GM23248 (cell line): ENCODE measurements around the gene HSPB3.

ENCODE experiments used
- EZH2 ChIP-seq: fragments of 200-600 bp; sonication (generic); IDR thresholded peaks from 2 replicates; pipeline ENCODE4 v1.6.1; 2018; ENCODE audit warnings: antibody characterized with exemption, mild to moderate bottlenecking; ENCODE audit not compliant: insufficient read depth, poor library complexity, severe bottlenecking
- EZH2phosphoT487 ChIP-seq: fragments of 200-600 bp; sonication (generic); IDR thresholded peaks from 2 replicates; pipeline ENCODE4 v1.6.1; 2018; ENCODE audit warnings: antibody characterized with exemption, moderate library complexity, mild to moderate bottlenecking, low read depth; ENCODE audit not compliant: insufficient read depth

DNA sequence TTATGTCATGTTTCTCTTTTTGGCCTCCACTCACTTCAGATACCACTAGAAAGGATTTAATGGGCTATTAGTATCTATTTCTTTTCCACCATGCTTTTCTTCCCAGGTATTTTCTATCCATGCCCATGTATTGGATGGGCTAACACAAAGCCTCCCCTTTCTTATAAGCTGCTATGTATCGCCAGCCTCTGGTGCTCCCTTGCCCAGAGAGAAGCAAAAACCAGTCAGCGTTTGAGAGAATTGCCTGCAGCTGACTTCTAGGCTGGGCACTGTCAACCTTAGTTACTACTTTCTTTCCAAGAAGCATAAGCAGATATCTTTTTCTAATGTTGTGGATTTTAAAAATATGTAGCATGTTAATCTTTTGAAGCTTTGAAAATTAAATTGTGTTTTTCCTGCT, 30.2 kb upstream of the HSPB3 start:
- TF ChIP-seq EZH2 (no peak), EZH2phosphoT487 (no peak)
